ENCODE results near the gene LEFTY2. TPM values are rescaled to one million over a fixed set of nuclear protein-coding genes. Genes with fewer than 3 reads are reported as not detected.

The LEFTY2 gene
- total and polyA plus RNA-seq, 4 donors: 0.09 to 0.24 TPM; not detected in 2

- 36% methylated on average over 53 of the region's 53 CpGs for WGBS
- H3K9me3 ChIP-seq (ENCODE audit: control insufficient read depth in 4 of 4, low read length in 3 of 4): no peaks in the 10 kb centered on the region
- peaks cover 0 to 2% (median 0%) of the 10 kb centered on the region in 4 donors for H3K4me1 ChIP-seq (ENCODE audit: control insufficient read depth in 4 of 4, insufficient read depth in 4 of 4, low read length in 3 of 4)
- TF ChIP-seq RAD21 (IDR thresholded peaks at IDR 0.05) (peak; percentile 83 to 88), CTCF (IDR thresholded peaks at IDR 0.05; ENCODE audit: low read depth, low read length, missing input control) (peak; percentile 79), YY1 (IDR thresholded peaks at IDR 0.05) (no peak)
- H3K4me3 ChIP-seq (ENCODE audit: low read depth in 1 of 3, low read length in 3 of 3): no peak overlapping the region
- DNase-seq (ENCODE audit: low spot score): peak; percentile 81
- no peak overlapping the region for H3K27ac ChIP-seq (ENCODE audit: low read depth in 1 of 2, low read length in 2 of 2)
- no peaks in the 10 kb centered on the region for H3K27me3 ChIP-seq (ENCODE audit: control insufficient read depth in 4 of 4, insufficient read depth in 4 of 4, low read length in 3 of 4)
- peaks cover 0 to under 1% (median 0%) of the 10 kb centered on the region in 4 donors for H3K36me3 ChIP-seq (ENCODE audit: control insufficient read depth in 4 of 4, insufficient read depth in 3 of 4, low read depth in 1 of 4, low read length in 3 of 4)
- H3K9ac ChIP-seq (ENCODE audit: low read depth in 1 of 2, low read length in 2 of 2): peak overlapping the region in 1 of 2 donors; percentile 1
Observed at GRCh38 chr1:225911191-225912130, 29.6 kb downstream of the LEFTY2 start.

GRCh38 chr1:225909477-225909876 is 31.5 kb downstream of the LEFTY2 start:
- Histone ChIP-seq H3K27me3 (ENCODE audit: control insufficient read depth in 4 of 4, insufficient read depth in 4 of 4, low read length in 3 of 4) (no peaks in the 10 kb centered on the region), H3K9me3 (ENCODE audit: control insufficient read depth in 4 of 4, low read length in 3 of 4) (no peaks in the 10 kb centered on the region), H3K4me3 (ENCODE audit: low read depth in 1 of 3, low read length in 3 of 3) (no peak overlapping the region), H3K27ac (ENCODE audit: low read depth in 1 of 2, low read length in 2 of 2) (no peak overlapping the region), H3K9ac (ENCODE audit: low read depth in 1 of 2, low read length in 2 of 2) (no peak overlapping the region), H3K4me1 (ENCODE audit: control insufficient read depth in 4 of 4, insufficient read depth in 4 of 4, low read length in 3 of 4) (peaks cover 0 to 2% (median 0%) of the 10 kb centered on the region in 4 donors), H3K36me3 (ENCODE audit: control insufficient read depth in 4 of 4, insufficient read depth in 3 of 4, low read depth in 1 of 4, low read length in 3 of 4) (no peaks in the 10 kb centered on the region)
- TF ChIP-seq HNF4G (IDR thresholded peaks at IDR 0.05): no peak
- no peak for TF ChIP-seq JUND (IDR thresholded peaks at IDR 0.05)
- TF ChIP-seq GABPA (IDR thresholded peaks at IDR 0.05 in 1 of 2, conservative IDR thresholded peaks at IDR 0.05 in 1 of 2): no peak
- no peak for TF ChIP-seq EGR1 (IDR thresholded peaks at IDR 0.05; ENCODE audit: low read depth in 2 of 2)
- DNase-seq (ENCODE audit: low spot score): no peak
- WGBS: 90% methylated on average over 1 of the region's 1 CpG

- DNase-seq (ENCODE audit: low spot score): no peak
- no peak overlapping the region for H3K27ac ChIP-seq (ENCODE audit: low read depth in 1 of 2, low read length in 2 of 2)
- H3K36me3 ChIP-seq (ENCODE audit: control insufficient read depth in 4 of 4, insufficient read depth in 3 of 4, low read depth in 1 of 4, low read length in 3 of 4): no peaks in the 10 kb centered on the region
- H3K4me1 ChIP-seq (ENCODE audit: control insufficient read depth in 4 of 4, insufficient read depth in 4 of 4, low read length in 3 of 4): peaks cover 0 to 2% (median 0%) of the 10 kb centered on the region in 4 donors
- H3K9me3 ChIP-seq (ENCODE audit: control insufficient read depth in 4 of 4, low read length in 3 of 4): no peaks in the 10 kb centered on the region
- H3K4me3 ChIP-seq (ENCODE audit: low read depth in 1 of 3, low read length in 3 of 3): no peak overlapping the region
- no peaks in the 10 kb centered on the region for H3K27me3 ChIP-seq (ENCODE audit: control insufficient read depth in 4 of 4, insufficient read depth in 4 of 4, low read length in 3 of 4)
- TF ChIP-seq JUND (IDR thresholded peaks at IDR 0.05) (no peak), RXRA (IDR thresholded peaks at IDR 0.05) (no peak), FOXA1 (IDR thresholded peaks at IDR 0.05) (no peak), MAX (IDR thresholded peaks at IDR 0.05) (no peak), HNF4A (conservative IDR thresholded peaks at IDR 0.05) (no peak), GABPA (IDR thresholded peaks at IDR 0.05 in 1 of 2, conservative IDR thresholded peaks at IDR 0.05 in 1 of 2) (no peak), HNF4G (IDR thresholded peaks at IDR 0.05) (no peak), YY1 (IDR thresholded peaks at IDR 0.05) (no peak), CTCF (IDR thresholded peaks at IDR 0.05; ENCODE audit: low read depth, low read length, missing input control) (no peak), ZBTB33 (IDR thresholded peaks at IDR 0.05) (no peak)
- WGBS: 88% methylated on average over 2 of the region's 2 CpGs
- H3K9ac ChIP-seq (ENCODE audit: low read depth in 1 of 2, low read length in 2 of 2): no peak overlapping the region
Observed at GRCh38 chr1:225908773-225909172, 32.2 kb downstream of the LEFTY2 start.
